GM10248 (cell line): ENCODE data around the gene XYLT1.

Experiments
- CTCF ChIA-PET: fragments of 300-600 bp; sonication (Branson Sonifier 250); formaldehyde crosslinking; extraction: SDS; loops from one replicate; lab custom pipeline; 2021; ENCODE audit warnings: antibody characterized with exemption; lab: Yijun Ruan, JAX
- POLR2A ChIA-PET: fragments of 350-650 bp; sonication (Branson Sonifier 250); formaldehyde crosslinking; extraction: SDS; loops from one replicate; lab custom pipeline; 2020; ENCODE audit warnings: antibody characterized with exemption; lab: Yijun Ruan, JAX
- DNase-seq: peaks from one replicate; pipeline ENCODE4 v3.0.0; 2012; ENCODE audit errors: extremely low spot score
- CTCF ChIP-seq: IDR thresholded peaks from 2 replicates; pipeline ENCODE4 v1.5.1; 2012; ENCODE audit warnings: mild to moderate bottlenecking, low read depth; ENCODE audit errors: extremely low read depth, missing control alignments, control extremely low read depth

XYLT1 gene

GRCh38 chr16:17395849-17396480 is 74.8 kb downstream of the XYLT1 start:
- no peak for DNase-seq
- ChIA-PET CTCF (interaction anchor here (0.8 to 2.2 kb wide), 3 partner anchors 10 to 18 kb away, joined by 4 to 5 read pairs (median 4); no protein-coding TSS in a partner anchor), POLR2A (no interaction called here)
- no peak for TF ChIP-seq CTCF

GRCh38 chr16:17392857-17393692 is 77.7 kb downstream of the XYLT1 start:
- CTCF ChIA-PET = no interaction called here
- no peak for TF ChIP-seq CTCF
- DNase-seq = no peak
- POLR2A ChIA-PET = no interaction called here

DNA sequence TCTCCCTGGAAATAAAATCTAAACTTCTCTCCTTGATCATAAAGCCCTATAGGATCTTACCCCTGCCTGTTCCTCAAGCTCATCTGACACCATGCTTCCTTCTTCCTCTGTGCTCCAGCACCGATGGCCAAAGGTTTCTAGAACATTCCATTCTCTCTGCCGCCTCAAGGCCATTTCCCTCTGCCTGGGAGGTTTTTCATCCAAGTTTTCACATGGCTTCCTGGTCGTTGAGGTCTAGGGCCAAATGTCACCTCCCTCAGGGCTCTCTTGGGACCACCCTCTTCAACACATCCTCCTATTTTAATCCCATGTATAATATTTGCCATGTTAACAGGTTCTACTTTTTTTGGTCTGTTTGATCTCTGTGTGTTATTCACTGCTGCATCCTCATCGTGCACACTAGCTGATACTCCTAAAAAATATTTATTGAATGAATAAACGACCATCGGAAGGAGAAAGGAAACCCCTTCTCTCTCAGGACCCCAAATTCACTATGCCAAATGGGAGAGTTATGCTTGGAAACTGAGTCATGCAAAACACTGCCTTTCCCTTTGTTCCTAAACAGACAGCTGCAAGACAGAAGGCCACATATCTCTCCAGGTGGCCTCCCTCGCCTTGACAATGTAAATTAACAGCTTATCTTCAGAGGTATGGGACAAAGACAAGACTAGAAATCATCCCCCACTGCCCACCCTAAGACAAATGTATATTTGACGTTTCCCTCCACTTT is 78.5 kb downstream of the XYLT1 start:
- ChIA-PET CTCF (no interaction called here), POLR2A (no interaction called here)
- no peak for DNase-seq
- no peak for TF ChIP-seq CTCF

- DNase-seq = no peak
- CTCF ChIA-PET = no interaction called here
- POLR2A ChIA-PET = no interaction called here
- TF ChIP-seq CTCF = no peak
Measured at GRCh38 chr16:17391715-17392114, 79.0 kb downstream of the XYLT1 start.

- no peak for DNase-seq
- ChIA-PET CTCF (interaction anchor here (2.2 kb wide), 1 partner anchor 18 kb away, joined by 7 read pairs; no protein-coding TSS in a partner anchor), POLR2A (no interaction called here)
- no peak for TF ChIP-seq CTCF
Measured at GRCh38 chr16:17389384-17389783, 81.4 kb downstream of the XYLT1 start.

DNA sequence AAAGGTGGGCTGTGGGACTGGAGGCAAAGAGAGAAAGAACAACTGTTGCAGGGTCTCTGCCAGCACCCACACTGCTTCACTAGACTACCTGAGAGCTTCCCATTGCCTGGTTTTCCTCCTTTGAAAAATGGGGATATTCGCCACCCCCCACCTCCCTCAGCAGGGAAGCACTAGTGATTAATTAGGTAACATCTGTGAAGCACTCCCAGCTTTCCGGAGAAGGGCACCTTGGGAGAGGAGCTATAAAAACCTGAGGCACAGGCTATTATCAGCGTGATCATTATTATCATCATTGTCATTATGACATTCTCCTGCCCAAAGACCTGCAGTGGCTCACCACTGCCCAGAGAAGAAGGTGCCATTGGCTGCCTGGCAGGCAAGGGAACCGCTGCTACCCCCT is 83.5 kb downstream of the XYLT1 start:
- DNase-seq = no peak
- POLR2A ChIA-PET = no interaction called here
- no peak for TF ChIP-seq CTCF
- CTCF ChIA-PET = interaction anchor here (0.8 to 2.2 kb wide), 2 partner anchors 12 to 16 kb away, joined by 5 to 7 read pairs; no protein-coding TSS in a partner anchor
